Esophagus squamous epithelium (tissue), 5 donors: ENCODE data around the gene ZNF418. TPM values are rescaled to one million over a fixed set of nuclear protein-coding genes. Genes with fewer than 3 reads are reported as not detected.
"Not testable (repeated sequence)": the region's sequence is repeated elsewhere in the genome, so short reads cannot be mapped to it uniquely, and the experiment has no call there.

Experiments used
- DNase-seq: peaks from one replicate; lab custom pipeline; 2025; lab: John Stamatoyannopoulos, UW
- H3K27ac ChIP-seq, 4 donors: fragments of 200-600 bp; sonication (generic); one replicate each; pipeline ENCODE4 v1.5.1; 2016 to 2019; ENCODE audit warnings: mild to moderate bottlenecking in 1 of 4
- H3K27me3 ChIP-seq, 4 donors: fragments of 200-600 bp; sonication (generic); 1 replicate in 3 of 4; 2 replicates in 1 of 4; pipeline versions ENCODE4 v1.5.1 to v1.6.0; 2017 to 2021; ENCODE audit warnings: antibody characterized with exemption in 1 of 4
- H3K36me3 ChIP-seq, 3 donors: fragments of 200-600 bp; sonication (generic); one replicate each; pipeline ENCODE4 v1.5.1; 2016 to 2019
- H3K4me1 ChIP-seq, 3 donors: fragments of 200-600 bp; sonication (generic); one replicate each; pipeline ENCODE4 v1.5.1; 2017 to 2019
- H3K4me3 ChIP-seq, 4 donors: fragments of 200-600 bp; sonication (generic); 1 replicate in 3 of 4; 2 replicates in 1 of 4; pipeline ENCODE4 v1.5.1; 2016 to 2019; ENCODE audit warnings: mild to moderate bottlenecking in 2 of 4, moderate library complexity in 1 of 4
- H3K9me3 ChIP-seq, 3 donors: fragments of 200-600 bp; sonication (generic); one replicate each; pipeline ENCODE4 v1.5.1; 2016 to 2019
- POLR2A ChIP-seq, 4 donors: fragments of 450-650 bp; IDR thresholded peaks; one replicate each; pipeline ENCODE4 v1.6.1; 2017; ENCODE audit warnings: antibody characterized with exemption in 4 of 4, mild to moderate bottlenecking in 4 of 4, moderate library complexity in 3 of 4
- WGBS, 2 donors: methylation state at CpG; one replicate each; pipeline ENCODE4 v1.1.5; 2018; 5-methylcytosine and 5-hydroxymethylcytosine counted together
- intact Hi-C: fragments of 100-400 bp; cut with DNase I; formaldehyde crosslinking; loops from one replicate; pipeline ENCODE4 v1.15.0; 2022
- total RNA-seq, 4 donors: library from RNA; depleted of rRNA; stranded (reverse); fragments of >200 nt; gene quantifications; one replicate each; pipeline ENCODE4 v1.1.0, GENCODE V29; 2016
- TF ChIP-seq, protein P1 (sequence below), 6 experiments: fragments of 450-650 bp in 4 of 6; fragments of 200-600 bp in 2 of 6; sonication (generic) in 2 of 6; IDR thresholded peaks; one replicate each; pipeline ENCODE4 v1.5.1; 2016 to 2019; ENCODE audit warnings: antibody characterized with exemption in 6 of 6, mild to moderate bottlenecking in 4 of 6, moderate library complexity in 4 of 6
- donor health status: DM: yes; HTN: yes; CAD: no.

Gene ZNF418
- total RNA-seq, 4 donors from 2014 or later: 1.4 to 9.5 (median 3.5) TPM

DNA sequence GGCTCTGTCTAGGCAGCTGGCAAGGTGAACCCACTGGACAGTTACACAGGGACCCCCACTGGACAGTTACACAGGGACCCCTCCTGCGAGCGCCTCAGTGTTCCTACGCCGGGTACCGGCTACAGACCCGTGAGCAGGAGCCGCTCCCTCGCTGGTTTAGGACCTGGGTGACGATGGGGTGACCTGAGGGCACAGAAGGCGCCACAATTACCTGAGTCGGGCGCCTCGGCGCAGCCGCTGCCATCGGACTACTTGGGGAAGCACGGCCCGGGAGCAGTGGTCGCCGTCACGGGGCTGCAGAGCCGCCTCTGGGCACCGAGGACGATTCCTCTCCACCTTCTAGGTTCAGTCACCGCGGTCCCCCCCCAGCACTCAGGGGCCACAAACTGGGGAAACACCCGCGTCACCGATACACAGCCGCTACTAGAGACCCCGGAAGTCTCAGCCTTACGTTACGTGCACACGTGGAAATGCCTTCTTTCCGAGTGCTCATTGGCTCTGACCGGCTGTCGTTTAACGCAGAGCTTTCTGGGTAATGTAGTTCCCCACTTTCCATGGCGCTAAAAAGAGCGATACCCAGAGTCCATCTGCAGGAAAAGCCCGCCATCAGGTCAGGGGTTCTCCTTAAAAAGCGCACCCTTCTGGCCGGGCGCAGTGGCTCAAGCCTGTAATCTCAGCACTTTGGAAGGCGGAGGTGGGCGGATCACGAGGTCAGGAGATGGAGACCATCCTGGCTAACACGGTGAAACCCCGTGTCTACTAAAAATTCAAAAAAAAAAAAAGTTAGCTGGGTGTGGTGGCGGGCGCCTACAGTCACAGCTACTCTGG is 18.8 kb downstream of the ZNF418 start, which contains the start of gene ZNF417:
TSS of gene ZNF417 (minus strand) at position 425 of the 828 bp plus-strand sequence. CDS start at position 244, 181 bp downstream.
- H3K27me3 ChIP-seq: not testable (repeated sequence)
- 0% methylated on average over 10 of the region's 51 CpGs; no CpG with 5 or more reads in 1 of the 2 donors for WGBS, 2 donors
- TF ChIP-seq POLR2A (IDR thresholded peaks at IDR 0.05): peak in 3 of 4 donors; percentile 10 to 39 (median 16)
- TF ChIP-seq, protein P1, sequence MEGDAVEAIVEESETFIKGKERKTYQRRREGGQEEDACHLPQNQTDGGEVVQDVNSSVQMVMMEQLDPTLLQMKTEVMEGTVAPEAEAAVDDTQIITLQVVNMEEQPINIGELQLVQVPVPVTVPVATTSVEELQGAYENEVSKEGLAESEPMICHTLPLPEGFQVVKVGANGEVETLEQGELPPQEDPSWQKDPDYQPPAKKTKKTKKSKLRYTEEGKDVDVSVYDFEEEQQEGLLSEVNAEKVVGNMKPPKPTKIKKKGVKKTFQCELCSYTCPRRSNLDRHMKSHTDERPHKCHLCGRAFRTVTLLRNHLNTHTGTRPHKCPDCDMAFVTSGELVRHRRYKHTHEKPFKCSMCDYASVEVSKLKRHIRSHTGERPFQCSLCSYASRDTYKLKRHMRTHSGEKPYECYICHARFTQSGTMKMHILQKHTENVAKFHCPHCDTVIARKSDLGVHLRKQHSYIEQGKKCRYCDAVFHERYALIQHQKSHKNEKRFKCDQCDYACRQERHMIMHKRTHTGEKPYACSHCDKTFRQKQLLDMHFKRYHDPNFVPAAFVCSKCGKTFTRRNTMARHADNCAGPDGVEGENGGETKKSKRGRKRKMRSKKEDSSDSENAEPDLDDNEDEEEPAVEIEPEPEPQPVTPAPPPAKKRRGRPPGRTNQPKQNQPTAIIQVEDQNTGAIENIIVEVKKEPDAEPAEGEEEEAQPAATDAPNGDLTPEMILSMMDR (IDR thresholded peaks at IDR 0.05): peak in 2 of 6 experiments; percentile 18 to 25
- DNase-seq: peak; percentile 51
- Histone ChIP-seq H3K9me3 (peaks cover 0 to 40% (median 7%) of the 10 kb centered on the region in 3 donors), H3K27ac (peak within 1 kb of the TSS; percentile 76 to 91 (median 84)), H3K4me1 (peaks cover 7 to 24% (median 8%) of the 10 kb centered on the region in 3 donors), H3K36me3 (peaks cover 0 to 56% (median 0%) of the 10 kb centered on the region in 3 donors), H3K4me3 (peak within 1 kb of the TSS; percentile 81 to 96 (median 90))
- intact Hi-C loops: loop anchor here (10.0 kb wide), 1 partner anchor 172 kb away; the partner anchor contains the start of gene ZNF776

DNA sequence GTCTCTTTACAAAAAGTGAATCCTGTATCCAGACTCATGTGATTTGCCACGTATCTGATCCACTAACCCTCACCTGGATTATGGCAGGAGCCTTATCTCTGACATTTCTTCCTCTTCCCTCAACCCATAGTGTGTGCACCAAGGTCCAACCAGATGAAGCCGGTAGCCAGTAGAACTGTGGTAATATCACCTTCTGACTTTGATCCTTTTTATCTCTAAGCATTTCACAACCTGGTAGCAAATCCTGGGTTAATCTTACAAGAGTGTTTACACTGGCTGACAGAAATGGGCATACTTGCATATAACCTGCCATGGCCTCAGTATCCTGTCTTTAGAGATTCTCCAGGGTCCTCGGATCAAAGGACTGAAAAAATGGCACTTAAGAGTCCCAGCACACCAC is 20.7 kb downstream of the ZNF418 start:
- Histone ChIP-seq H3K36me3 (peaks cover 8 to 53% (median 10%) of the 10 kb centered on the region in 3 donors), H3K4me3 (no peak overlapping the region), H3K27ac (no peak overlapping the region), H3K9me3 (peaks cover 0 to 41% (median 17%) of the 10 kb centered on the region in 3 donors), H3K4me1 (peaks cover 7 to 24% (median 8%) of the 10 kb centered on the region in 3 donors), H3K27me3 (no peaks in the 10 kb centered on the region)
- intact Hi-C loops: loop anchor here (10.0 kb wide), 1 partner anchor 170 kb away; the partner anchor contains the start of gene ZNF776
- no peak for TF ChIP-seq POLR2A (IDR thresholded peaks at IDR 0.05)
- TF ChIP-seq, protein P1 (IDR thresholded peaks at IDR 0.05): no peak
- DNase-seq: no peak
- WGBS, 2 donors: 76 to 95% methylated on average over 3 of the region's 3 CpGs

GRCh38 chr19:57907394-57907793 is 27.8 kb downstream of the ZNF418 start:
- DNase-seq: no peak
- 84 to 96% methylated on average over 3 of the region's 3 CpGs for WGBS, 2 donors
- H3K9me3 ChIP-seq: peaks cover 0 to 53% (median 20%) of the 10 kb centered on the region in 3 donors

DNA sequence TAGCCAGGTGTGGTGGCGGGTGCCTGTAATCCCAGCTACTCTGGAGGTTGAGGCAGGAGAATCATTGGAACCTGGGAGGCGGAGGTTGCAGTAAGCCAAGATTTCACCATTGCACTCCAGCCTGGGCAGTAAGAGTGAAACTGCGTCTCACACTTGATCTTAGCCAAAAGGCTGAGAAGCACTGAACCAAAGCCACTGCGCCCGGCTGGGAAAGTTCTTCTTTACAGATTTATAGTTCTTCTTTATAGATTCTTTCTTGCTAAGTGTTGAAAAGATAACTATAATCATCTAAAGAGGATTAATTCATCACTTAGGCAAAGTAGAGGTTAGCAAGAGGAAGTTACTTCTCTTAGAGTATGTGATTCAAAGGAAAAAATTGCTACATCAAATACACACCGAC is 29.9 kb downstream of the ZNF418 start:
- intact Hi-C loops: no loop called here
- DNase-seq: no peak
- H3K4me1 ChIP-seq: no peaks in the 10 kb centered on the region
- no peaks in the 10 kb centered on the region for H3K27me3 ChIP-seq
- peaks cover 6 to 49% (median 6%) of the 10 kb centered on the region in 3 donors for H3K36me3 ChIP-seq
- H3K4me3 ChIP-seq: no peak overlapping the region
- H3K9me3 ChIP-seq: peaks cover 0 to 45% (median 9%) of the 10 kb centered on the region in 3 donors
- H3K27ac ChIP-seq: no peak overlapping the region
- 83 to 92% methylated on average over 6 of the region's 6 CpGs for WGBS, 2 donors
- TF ChIP-seq, protein P1 (IDR thresholded peaks at IDR 0.05): no peak
- no peak for TF ChIP-seq POLR2A (IDR thresholded peaks at IDR 0.05)

More at GRCh38 chr19:57907394-57907793, 27.8 kb downstream of the ZNF418 start:
- TF ChIP-seq POLR2A (IDR thresholded peaks at IDR 0.05): no peak
- TF ChIP-seq, protein P1 (IDR thresholded peaks at IDR 0.05): no peak
- H3K4me1 ChIP-seq: no peaks in the 10 kb centered on the region
- H3K4me3 ChIP-seq: no peak overlapping the region
- intact Hi-C loops: no loop called here
- no peaks in the 10 kb centered on the region for H3K27me3 ChIP-seq
- peaks cover 12 to 70% (median 16%) of the 10 kb centered on the region in 3 donors for H3K36me3 ChIP-seq
- no peak overlapping the region for H3K27ac ChIP-seq
